Stomach smooth muscle (tissue), 2 donors: ENCODE measurements around the gene TMEM127.
"Not testable (repeated sequence)": the region's sequence is repeated elsewhere in the genome, so short reads cannot be mapped to it uniquely, and the experiment has no call there.

Experiments
- H3K27ac ChIP-seq: one replicate; pipeline ENCODE4 v1.7.0; 2013; ENCODE audit warnings: mild to moderate bottlenecking, low read length, inconsistent platforms
- H3K27me3 ChIP-seq, 2 donors: one replicate each; pipeline ENCODE4 v1.7.0; 2013; ENCODE audit warnings: low read length in 2 of 2; ENCODE audit not compliant: insufficient read depth in 2 of 2, control insufficient read depth in 1 of 2
- H3K36me3 ChIP-seq, 2 donors: one replicate each; pipeline ENCODE4 v1.7.0; 2013; ENCODE audit warnings: low read length in 2 of 2; ENCODE audit not compliant: control insufficient read depth in 2 of 2, insufficient read depth in 2 of 2
- H3K4me1 ChIP-seq: one replicate; pipeline ENCODE4 v1.7.0; 2013; ENCODE audit warnings: low read length; ENCODE audit not compliant: control insufficient read depth, insufficient read depth
- H3K4me3 ChIP-seq, 2 donors: one replicate each; pipeline ENCODE4 v1.7.0; 2013; ENCODE audit warnings: low read length in 2 of 2
- H3K9ac ChIP-seq, 2 donors: one replicate each; pipeline ENCODE4 v1.7.0; 2013; ENCODE audit warnings: low read length in 2 of 2, mild to moderate bottlenecking in 1 of 2
- H3K9me3 ChIP-seq, 2 donors: one replicate each; pipeline ENCODE4 v1.7.0; 2013; ENCODE audit warnings: low read length in 2 of 2; ENCODE audit not compliant: control insufficient read depth in 2 of 2
- donor health status: healthy.
- donor health status: Pancreatic carcinoma.

The TMEM127 gene

GRCh38 chr2:96240341-96241038 is 25.3 kb downstream of the TMEM127 start:
- H3K27me3 ChIP-seq = no peaks in the 10 kb centered on the region
- no peak overlapping the region for H3K9ac ChIP-seq
- no peaks in the 10 kb centered on the region for H3K4me1 ChIP-seq
- peaks cover 4 to 5% of the 10 kb centered on the region in 2 donors for H3K36me3 ChIP-seq
- no peak overlapping the region for H3K27ac ChIP-seq
- no peak overlapping the region for H3K4me3 ChIP-seq
- H3K9me3 ChIP-seq = no peaks in the 10 kb centered on the region

GRCh38 chr2:96239745-96240264 is 26.0 kb downstream of the TMEM127 start:
- H3K9ac ChIP-seq = no peak overlapping the region
- no peak overlapping the region for H3K27ac ChIP-seq
- H3K4me3 ChIP-seq = no peak overlapping the region
- peaks cover 4 to 5% of the 10 kb centered on the region in 2 donors for H3K36me3 ChIP-seq
- H3K4me1 ChIP-seq = no peaks in the 10 kb centered on the region
- no peaks in the 10 kb centered on the region for H3K9me3 ChIP-seq
- H3K27me3 ChIP-seq = no peaks in the 10 kb centered on the region

GRCh38 chr2:96239091-96239490 is 26.7 kb downstream of the TMEM127 start:
- Histone ChIP-seq H3K27ac (no peak overlapping the region), H3K4me3 (no peak overlapping the region), H3K36me3 (peaks cover 4 to 5% of the 10 kb centered on the region in 2 donors), H3K9me3 (no peaks in the 10 kb centered on the region), H3K4me1 (no peaks in the 10 kb centered on the region), H3K27me3 (no peaks in the 10 kb centered on the region), H3K9ac (no peak overlapping the region)

- H3K4me1 ChIP-seq = no peaks in the 10 kb centered on the region
These were observed 27.5 kb downstream of the TMEM127 start for GRCh38 chr2:96238266-96238665.

GRCh38 chr2:96236882-96237281 is 28.9 kb downstream of the TMEM127 start:
- Histone ChIP-seq H3K27ac (no peak overlapping the region), H3K36me3 (peaks cover 4 to 5% of the 10 kb centered on the region in 2 donors), H3K9ac (no peak overlapping the region), H3K4me3 (no peak overlapping the region), H3K9me3 (no peaks in the 10 kb centered on the region), H3K27me3 (no peaks in the 10 kb centered on the region), H3K4me1 (no peaks in the 10 kb centered on the region)

More at GRCh38 chr2:96238266-96238665, 27.5 kb downstream of the TMEM127 start:
- H3K9ac ChIP-seq = no peak overlapping the region
- H3K36me3 ChIP-seq = peaks cover 4 to 5% of the 10 kb centered on the region in 2 donors
- H3K27me3 ChIP-seq = no peaks in the 10 kb centered on the region
- no peak overlapping the region for H3K4me3 ChIP-seq
- H3K9me3 ChIP-seq = no peaks in the 10 kb centered on the region
- H3K27ac ChIP-seq = no peak overlapping the region

- H3K36me3 ChIP-seq = peaks cover 0 to 2% of the 10 kb centered on the region in 2 donors
These were observed 31.9 kb downstream of the TMEM127 start for GRCh38 chr2:96233880-96234316.

GRCh38 chr2:96233436-96233835 is 32.4 kb downstream of the TMEM127 start:
- H3K27me3 ChIP-seq = no peaks in the 10 kb centered on the region
- H3K27ac ChIP-seq = no peak overlapping the region
- H3K9ac ChIP-seq = no peak overlapping the region
- H3K4me1 ChIP-seq = no peaks in the 10 kb centered on the region
- H3K9me3 ChIP-seq = no peaks in the 10 kb centered on the region
- H3K4me3 ChIP-seq = no peak overlapping the region
- peaks cover 0 to 2% of the 10 kb centered on the region in 2 donors for H3K36me3 ChIP-seq

More at GRCh38 chr2:96233880-96234316, 31.9 kb downstream of the TMEM127 start:
- H3K27ac ChIP-seq = no peak overlapping the region
- H3K9me3 ChIP-seq = no peaks in the 10 kb centered on the region
- H3K27me3 ChIP-seq = no peaks in the 10 kb centered on the region
- no peaks in the 10 kb centered on the region for H3K4me1 ChIP-seq
- H3K9ac ChIP-seq = no peak overlapping the region
- no peak overlapping the region for H3K4me3 ChIP-seq

- H3K36me3 ChIP-seq = peaks cover 0 to 2% of the 10 kb centered on the region in 2 donors
These were observed 34.5 kb downstream of the TMEM127 start for GRCh38 chr2:96231316-96231715.

GRCh38 chr2:96225016-96225533 is 40.7 kb downstream of the TMEM127 start:
- Histone ChIP-seq H3K27ac (no peak overlapping the region), H3K9ac (no peak overlapping the region)

More at GRCh38 chr2:96231316-96231715, 34.5 kb downstream of the TMEM127 start:
- Histone ChIP-seq H3K27ac (no peak overlapping the region), H3K9ac (no peak overlapping the region), H3K4me3 (no peak overlapping the region), H3K27me3 (no peaks in the 10 kb centered on the region), H3K9me3 (no peaks in the 10 kb centered on the region), H3K4me1 (no peaks in the 10 kb centered on the region)

GRCh38 chr2:96221106-96221505 is 44.7 kb downstream of the TMEM127 start:
- not testable (repeated sequence) for H3K9ac ChIP-seq, H3K9me3 ChIP-seq, H3K4me3 ChIP-seq, H3K4me1 ChIP-seq, H3K27ac ChIP-seq, H3K27me3 ChIP-seq, H3K36me3 ChIP-seq

More at GRCh38 chr2:96225016-96225533, 40.7 kb downstream of the TMEM127 start:
- Histone ChIP-seq H3K4me3 (no peak overlapping the region), H3K36me3 (peaks cover 0 to 2% of the 10 kb centered on the region in 2 donors), H3K9me3 (no peaks in the 10 kb centered on the region), H3K27me3 (no peaks in the 10 kb centered on the region), H3K4me1 (no peaks in the 10 kb centered on the region)

GRCh38 chr2:96219959-96220358 is 45.8 kb downstream of the TMEM127 start:
- not testable (repeated sequence) for H3K4me1 ChIP-seq, H3K27ac ChIP-seq, H3K27me3 ChIP-seq, H3K36me3 ChIP-seq, H3K9me3 ChIP-seq, H3K4me3 ChIP-seq, H3K9ac ChIP-seq
